IMR-90 (cell line): ENCODE measurements around the gene NTRK3. TPM values are rescaled to one million over a fixed set of nuclear protein-coding genes. Genes with fewer than 3 reads are reported as not detected.

Experiments used
- ATAC-seq: fragments of 200-7000 bp; cut with Tn5 transposase; 2 replicates; pipeline ENCODE4 v1.9.1; 2020; ENCODE audit warnings: low read depth, mild to moderate bottlenecking, moderate library complexity
- BruUV-seq: library from RNA; stranded (reverse); fragments of 400-500 nt; replicated peaks from 2 replicates; lab custom pipeline; 2021; lab: Mats Ljungman, UMichigan
- CTCF ChIA-PET: fragments of 300-600 bp; formaldehyde crosslinking; extraction: SDS; loops from one replicate; lab custom pipeline; 2021; ENCODE audit warnings: antibody characterized with exemption; lab: Yijun Ruan, JAX
- POLR2A ChIA-PET: fragments of 300-600 bp; sonication (Branson Sonifier 250); formaldehyde crosslinking; loops from one replicate; lab custom pipeline; 2022; ENCODE audit warnings: antibody characterized with exemption; ENCODE audit not compliant: unreplicated experiment; lab: Charles Lee
- DNase-seq: peaks from one replicate; pipeline ENCODE4 v3.0.0; 2013
- H2AFZ ChIP-seq: replicated peaks from 2 replicates; pipeline ENCODE3; 2013; ENCODE audit warnings: low read length, mild to moderate bottlenecking; ENCODE audit not compliant: poor library complexity
- H2AK5ac ChIP-seq: 2 replicates; pipeline ENCODE4 v1.6.1; 2013; ENCODE audit warnings: low read depth, low read length, inconsistent platforms
- H2AK9ac ChIP-seq: replicated peaks from 2 replicates; pipeline ENCODE3; 2013; ENCODE audit warnings: mild to moderate bottlenecking, low read depth, low read length, moderate library complexity; ENCODE audit not compliant: poor library complexity
- H2BK120ac ChIP-seq: 2 replicates; pipeline ENCODE4 v1.6.1; 2013; ENCODE audit warnings: low read depth, low read length, inconsistent platforms
- H2BK15ac ChIP-seq: 3 replicates; pipeline ENCODE4 v1.6.1; 2013; ENCODE audit warnings: low read depth, low read length, inconsistent platforms
- H2BK20ac ChIP-seq: 2 replicates; pipeline ENCODE4 v1.6.1; 2013; ENCODE audit warnings: low read depth, mild to moderate bottlenecking, inconsistent platforms, low read length, moderate library complexity
- H2BK5ac ChIP-seq: 2 replicates; pipeline ENCODE4 v1.6.1; 2013; ENCODE audit warnings: mild to moderate bottlenecking, low read depth, low read length, inconsistent platforms; ENCODE audit not compliant: poor library complexity, severe bottlenecking
- H3K14ac ChIP-seq: replicated peaks from 2 replicates; pipeline ENCODE4 v1.6.1; 2013; ENCODE audit warnings: low read depth, low read length, inconsistent platforms
- H3K18ac ChIP-seq: 2 replicates; pipeline ENCODE4 v1.6.1; 2013; ENCODE audit warnings: low read depth, low read length, control low read depth
- H3K23ac ChIP-seq: 2 replicates; pipeline ENCODE4 v1.6.1; 2013; ENCODE audit warnings: low read depth, low read length, inconsistent platforms
- H3K27ac ChIP-seq: 2 replicates; pipeline ENCODE4 v1.5.1; 2013; ENCODE audit warnings: mild to moderate bottlenecking, control low read depth, low read length; ENCODE audit not compliant: insufficient read depth
- H3K27me3 ChIP-seq: 2 replicates; pipeline ENCODE4 v1.6.1; 2013; ENCODE audit warnings: low read length; ENCODE audit not compliant: control insufficient read depth, insufficient read depth
- H3K36me3 ChIP-seq: 2 replicates; pipeline ENCODE4 v1.6.1; 2013; ENCODE audit warnings: low read length, mixed read lengths; ENCODE audit not compliant: control insufficient read depth, insufficient read depth
- H3K4ac ChIP-seq: 2 replicates; pipeline ENCODE4 v1.6.1; 2013; ENCODE audit warnings: low read depth, low read length, inconsistent platforms
- H3K4me1 ChIP-seq: 2 replicates; pipeline ENCODE4 v1.6.1; 2013; ENCODE audit warnings: low read length, mixed read lengths; ENCODE audit not compliant: control insufficient read depth, insufficient read depth
- H3K4me2 ChIP-seq: 2 replicates; pipeline ENCODE4 v1.6.1; 2013; ENCODE audit warnings: low read depth, mild to moderate bottlenecking, control low read depth, low read length, moderate library complexity
- H3K4me3 ChIP-seq: 2 replicates; pipeline ENCODE4 v1.5.1; 2013; ENCODE audit warnings: low read depth, mild to moderate bottlenecking, control low read depth, low read length, moderate library complexity; ENCODE audit not compliant: insufficient read depth
- H3K56ac ChIP-seq: 2 replicates; pipeline ENCODE4 v1.6.1; 2013; ENCODE audit warnings: low read length, inconsistent platforms; ENCODE audit not compliant: insufficient read depth; ENCODE audit errors: extremely low read depth
- H3K79me1 ChIP-seq, 2 experiments: 2 replicates each; pipeline ENCODE4 v1.6.1; 2013; ENCODE audit warnings: low read length in 2 of 2, inconsistent platforms in 1 of 2, low read depth in 1 of 2
- H3K9ac ChIP-seq: 2 replicates; pipeline ENCODE4 v1.6.1; 2013; ENCODE audit warnings: low read depth, low read length, control low read depth
- H3K9me1 ChIP-seq: 2 replicates; pipeline ENCODE4 v1.6.1; 2013; ENCODE audit warnings: low read length, inconsistent platforms; ENCODE audit not compliant: insufficient read depth
- H3K9me3 ChIP-seq: 2 replicates; pipeline ENCODE4 v1.6.1; 2013; ENCODE audit warnings: low read length; ENCODE audit not compliant: control insufficient read depth, insufficient read depth
- H4K20me1 ChIP-seq: 2 replicates; pipeline ENCODE4 v1.6.1; 2013; ENCODE audit warnings: low read length, inconsistent platforms; ENCODE audit not compliant: insufficient read depth
- H4K5ac ChIP-seq: 2 replicates; pipeline ENCODE4 v1.6.1; 2013; ENCODE audit warnings: mild to moderate bottlenecking, low read depth, low read length, control low read depth
- H4K8ac ChIP-seq, 2 experiments: 2 replicates each; pipeline ENCODE4 v1.6.1; 2013; ENCODE audit warnings: low read depth in 2 of 2, low read length in 2 of 2, control low read depth in 1 of 2, inconsistent platforms in 1 of 2
- H4K91ac ChIP-seq: 2 replicates; pipeline ENCODE4 v1.6.1; 2013; ENCODE audit warnings: low read depth, low read length, inconsistent platforms; ENCODE audit not compliant: insufficient read depth
- BHLHE40 ChIP-seq: fragments of 150-350 bp; IDR thresholded peaks from 2 replicates; pipeline ENCODE4 v1.6.1; 2016; ENCODE audit warnings: mild to moderate bottlenecking, low read depth, low read length
- CTCF ChIP-seq: conservative IDR thresholded peaks from 2 replicates; pipeline ENCODE4 v1.5.1; 2012; ENCODE audit warnings: mild to moderate bottlenecking, low read depth, low read length, improper control_type of control experiment
- FOS ChIP-seq: fragments of 150-350 bp; IDR thresholded peaks from 2 replicates; pipeline ENCODE4 v1.6.1; 2016; ENCODE audit warnings: low read depth, low read length
- MAFK ChIP-seq: IDR thresholded peaks from 2 replicates; pipeline ENCODE4 v1.6.1; 2012; ENCODE audit warnings: low read depth, low read length, improper control_type of control experiment
- MXI1 ChIP-seq: IDR thresholded peaks from 2 replicates; pipeline ENCODE4 v1.6.1; 2012; ENCODE audit warnings: low read depth, mild to moderate bottlenecking, low read length, moderate library complexity, borderline replicate concordance
- NFE2L2 ChIP-seq: fragments of 150-350 bp; IDR thresholded peaks from 2 replicates; pipeline ENCODE4 v1.6.1; 2016; ENCODE audit warnings: low read depth, mild to moderate bottlenecking, low read length
- POLR2A ChIP-seq: IDR thresholded peaks from 2 replicates; pipeline ENCODE4 v1.6.1; 2012; ENCODE audit warnings: mild to moderate bottlenecking, low read depth, low read length
- SMC3 ChIP-seq: fragments of 150-350 bp; IDR thresholded peaks from 2 replicates; pipeline ENCODE4 v1.6.1; 2016; ENCODE audit warnings: low read depth, mild to moderate bottlenecking, antibody characterized with exemption, low read length, moderate library complexity
- WGBS, 2 experiments: methylation state at CpG; one replicate each; pipeline versions ENCODE4 v1.1.5 to v1.1.7; 2013; ENCODE audit warnings: missing lambda C conversion rate in 2 of 2; ENCODE audit not compliant: insufficient read length in 1 of 2; ENCODE audit errors: extremely low coverage in 2 of 2; 5-methylcytosine and 5-hydroxymethylcytosine counted together
- dilution Hi-C: fragments of 300-500 bp; cut with HindIII; formaldehyde crosslinking; loops from one replicate; pipeline ENCODE4 v1.14.3; 2018; ENCODE audit warnings: low sequenced_read_pairs; ENCODE audit not compliant: unreplicated experiment
- in situ Hi-C: fragments of 300-500 bp; cut with MboI; formaldehyde crosslinking; loops from 3 replicates; pipeline ENCODE4 v1.14.3; 2019; ENCODE audit warnings: low sequenced_read_pairs, inconsistent platforms, mixed read lengths
- intact Hi-C: fragments of 100-400 bp; cut with micrococcal nuclease; formaldehyde crosslinking; loops from 2 replicates; pipeline ENCODE4 v1.10.0; 2022
- polyA plus RNA-seq, 3 experiments: library from polyadenylated mRNA; depleted of rRNA; stranded (reverse); fragments of >200 nt; gene quantifications; 2 replicates each; pipeline ENCODE4 v1.2.3, GENCODE V29; 2012; ENCODE audit warnings: low replicate concordance in 1 of 3
- total RNA-seq: library from RNA; depleted of rRNA; stranded (reverse); fragments of >200 nt; gene quantifications from 2 replicates; pipeline ENCODE4 v1.2.3, GENCODE V29; 2012
- TF ChIP-seq, protein P1 (sequence below): fragments of 150-350 bp; IDR thresholded peaks from 2 replicates; pipeline ENCODE4 v1.6.1; 2016; ENCODE audit warnings: low read depth, mild to moderate bottlenecking, low read length, moderate library complexity, borderline replicate concordance

Gene NTRK3
- total and polyA plus RNA-seq, 2 of the 4 experiments (the other 2 are of a cell fraction) = under 0.01 to 0.15 TPM

DNA sequence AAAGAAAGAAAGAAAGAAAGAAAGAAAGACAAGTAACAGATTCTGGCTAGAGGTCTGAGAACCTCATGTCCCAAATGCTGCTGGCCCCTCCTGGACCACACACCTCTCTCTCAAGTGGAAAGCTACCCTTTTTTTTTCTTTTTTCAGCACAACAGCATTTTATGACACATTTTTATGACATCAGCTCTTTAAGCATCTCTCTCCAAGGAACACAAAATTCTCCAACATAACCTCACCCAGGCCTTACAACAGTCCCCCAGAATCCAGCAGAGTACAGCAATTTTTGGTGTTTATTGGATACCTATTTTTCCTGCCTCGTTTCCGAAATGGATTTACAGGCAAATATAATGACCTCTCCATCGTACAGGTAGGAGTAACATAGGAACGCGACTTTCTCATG, 11.2 kb upstream of the NTRK3 start:
- ChIA-PET POLR2A (interaction anchor here (0.7 kb wide), 1 partner anchor 20 kb away, joined by 5 read pairs; no protein-coding TSS in a partner anchor), CTCF (no interaction called here)
- no peak overlapping the region for H2AK5ac ChIP-seq
- H3K14ac ChIP-seq = no peak overlapping the region
- 42% methylated on average over 2 of the region's 5 CpGs; no CpG with 5 or more reads in 1 of the 2 experiments for WGBS, 2 experiments
- H3K9ac ChIP-seq = no peak overlapping the region
- H2BK5ac ChIP-seq = no peak overlapping the region
- no peak overlapping the region for H3K4ac ChIP-seq
- no peak overlapping the region for H4K8ac ChIP-seq
- no peak overlapping the region for H3K56ac ChIP-seq
- H3K27ac ChIP-seq = no peak overlapping the region
- BruUV-seq = no TSS peak
- H3K18ac ChIP-seq = no peak overlapping the region
- no peak overlapping the region for H3K23ac ChIP-seq
- H3K4me1 ChIP-seq = no peaks in the 10 kb centered on the region
- no peaks in the 10 kb centered on the region for H3K27me3 ChIP-seq
- no peaks in the 10 kb centered on the region for H3K9me3 ChIP-seq
- no peak for DNase-seq
- no peaks in the 10 kb centered on the region for H3K79me1 ChIP-seq
- H3K4me2 ChIP-seq = no peak overlapping the region
- no peak for ATAC-seq
- no peak for TF ChIP-seq BHLHE40
- TF ChIP-seq, protein P1, sequence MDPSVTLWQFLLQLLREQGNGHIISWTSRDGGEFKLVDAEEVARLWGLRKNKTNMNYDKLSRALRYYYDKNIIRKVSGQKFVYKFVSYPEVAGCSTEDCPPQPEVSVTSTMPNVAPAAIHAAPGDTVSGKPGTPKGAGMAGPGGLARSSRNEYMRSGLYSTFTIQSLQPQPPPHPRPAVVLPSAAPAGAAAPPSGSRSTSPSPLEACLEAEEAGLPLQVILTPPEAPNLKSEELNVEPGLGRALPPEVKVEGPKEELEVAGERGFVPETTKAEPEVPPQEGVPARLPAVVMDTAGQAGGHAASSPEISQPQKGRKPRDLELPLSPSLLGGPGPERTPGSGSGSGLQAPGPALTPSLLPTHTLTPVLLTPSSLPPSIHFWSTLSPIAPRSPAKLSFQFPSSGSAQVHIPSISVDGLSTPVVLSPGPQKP = no peak
- no peak for TF ChIP-seq POLR2A
- TF ChIP-seq MAFK = no peak
- no peak for TF ChIP-seq FOS
- no peak for TF ChIP-seq CTCF
- no peak for TF ChIP-seq SMC3
- TF ChIP-seq MXI1 = no peak
- TF ChIP-seq NFE2L2 = no peak
- dilution Hi-C loops = no loop called here
- H3K9me1 ChIP-seq = no peaks in the 10 kb centered on the region
- no peak overlapping the region for H3K4me3 ChIP-seq
- intact Hi-C loops = no loop called here
- H4K91ac ChIP-seq = no peak overlapping the region
- H2BK120ac ChIP-seq = no peak overlapping the region
- no peaks in the 10 kb centered on the region for H3K36me3 ChIP-seq
- H2AFZ ChIP-seq = no peak overlapping the region
- H4K20me1 ChIP-seq = no peaks in the 10 kb centered on the region
- H4K5ac ChIP-seq = no peak overlapping the region
- no peak overlapping the region for H2BK20ac ChIP-seq
- in situ Hi-C loops = no loop called here
- no peak overlapping the region for H2AK9ac ChIP-seq
- no peak overlapping the region for H2BK15ac ChIP-seq
